Stomach (tissue), 9 donors: ENCODE data around the gene CPXM2. TPM values are rescaled to one million over a fixed set of nuclear protein-coding genes. Genes with fewer than 3 reads are reported as not detected.
A peak's percentile ranks its signal among the peaks of the same experiment; 100 is the strongest.

ENCODE experiments used
- DNase-seq, 2 donors: peaks; one replicate each; pipeline versions ENCODE4 v3.0.0 to v3.0.0-alpha.2; 2013 to 2019
- H3K27ac ChIP-seq, 5 donors: fragments of 200-600 bp in 4 of 5; sonication (generic) in 4 of 5; one replicate each; pipeline ENCODE4 v1.5.1; 2013 to 2019; ENCODE audit warnings: mild to moderate bottlenecking in 1 of 5, moderate library complexity in 1 of 5
- H3K27me3 ChIP-seq, 3 donors: fragments of 200-600 bp; sonication (generic); one replicate each; pipeline ENCODE4 v1.5.1; 2017 to 2019; ENCODE audit warnings: mixed run types in 1 of 3
- H3K36me3 ChIP-seq, 4 donors: fragments of 200-600 bp; sonication (generic); 1 replicate in 3 of 4; 2 replicates in 1 of 4; pipeline ENCODE4 v1.5.1; 2016 to 2019
- H3K4me1 ChIP-seq, 4 donors: fragments of 200-600 bp; sonication (generic); one replicate each; pipeline ENCODE4 v1.5.1; 2016 to 2019
- H3K4me3 ChIP-seq, 4 donors: fragments of 200-600 bp; sonication (generic) in 3 of 4; one replicate each; pipeline ENCODE4 v1.5.1; 2016 to 2019; ENCODE audit warnings: mild to moderate bottlenecking in 1 of 4
- H3K9me3 ChIP-seq, 4 donors: fragments of 200-600 bp; sonication (generic); one replicate each; pipeline ENCODE4 v1.5.1; 2016 to 2019
- EP300 ChIP-seq: sonication (generic); formaldehyde crosslinking; IDR thresholded peaks from one replicate; pipeline ENCODE4 v1.6.1; 2017; ENCODE audit warnings: antibody characterized with exemption
- POLR2A ChIP-seq, 4 donors: fragments of 450-650 bp; IDR thresholded peaks; one replicate each; pipeline ENCODE4 v1.6.1; 2016; ENCODE audit warnings: antibody characterized with exemption in 4 of 4, control low read depth in 2 of 4, mild to moderate bottlenecking in 1 of 4, moderate library complexity in 1 of 4
- POLR2AphosphoS5 ChIP-seq, 3 donors: sonication (generic); formaldehyde crosslinking; IDR thresholded peaks; one replicate each; pipeline ENCODE4 v1.6.1; 2016; ENCODE audit warnings: antibody characterized with exemption in 3 of 3
- WGBS, 5 donors: extraction: QIAGEN DNeasy Blood & Tissue Kit in 3 of 5; methylation state at CpG; one replicate each; pipeline versions ENCODE4 v1.1.5 to v1.1.7; 2013 to 2018; 5-methylcytosine and 5-hydroxymethylcytosine counted together
- intact Hi-C: fragments of 100-400 bp; cut with DNase I; formaldehyde crosslinking; loops from one replicate; pipeline ENCODE4 v1.15.1; 2023; ENCODE audit warnings: low total_unique reads
- polyA plus RNA-seq, 3 donors: library from polyadenylated mRNA; stranded (reverse); fragments of 200-250 nt; gene quantifications; one replicate each; pipeline ENCODE4 v1.2.3, GENCODE V29; 2013
- total RNA-seq, 5 donors: library from RNA; depleted of rRNA; stranded (reverse); fragments of >200 nt; gene quantifications; one replicate each; pipeline versions ENCODE4 v1.1.0 to v1.2.3, GENCODE V29; 2014 to 2016
- TF ChIP-seq, protein P1 (sequence below), 7 experiments: fragments of 450-650 bp in 4 of 7; fragments of 200-600 bp in 3 of 7; sonication (generic) in 3 of 7; IDR thresholded peaks; one replicate each; pipeline ENCODE4 v1.5.1; 2016 to 2019; ENCODE audit warnings: antibody characterized with exemption in 7 of 7, control low read depth in 2 of 7, mild to moderate bottlenecking in 1 of 7
- donor health status: healthy with polysubstance abuse.
- donor health status: Bipolar disorder and iron deficiency.
- donor health status: healthy.

Gene CPXM2
- total and polyA plus RNA-seq, 8 donors: 0.46 to 33.5 (median 9.9) TPM

GRCh38 chr10:123936426-123936825 is 44.8 kb upstream of the CPXM2 start:
- DNase-seq: no peak
- H3K4me3 ChIP-seq: no peak overlapping the region
- WGBS, 5 donors: 74 to 87% (median 78%) methylated on average over 5 of the region's 5 CpGs
- intact Hi-C loops: no loop called here
- no peak overlapping the region for H3K27ac ChIP-seq
- H3K27me3 ChIP-seq: no peaks in the 10 kb centered on the region
- no peaks in the 10 kb centered on the region for H3K36me3 ChIP-seq
- H3K4me1 ChIP-seq: no peaks in the 10 kb centered on the region
- peaks cover 0 to 9% (median 4%) of the 10 kb centered on the region in 4 donors for H3K9me3 ChIP-seq
- TF ChIP-seq EP300: no peak
- no peak for TF ChIP-seq POLR2A (IDR thresholded peaks at IDR 0.05)
- TF ChIP-seq, protein P1, sequence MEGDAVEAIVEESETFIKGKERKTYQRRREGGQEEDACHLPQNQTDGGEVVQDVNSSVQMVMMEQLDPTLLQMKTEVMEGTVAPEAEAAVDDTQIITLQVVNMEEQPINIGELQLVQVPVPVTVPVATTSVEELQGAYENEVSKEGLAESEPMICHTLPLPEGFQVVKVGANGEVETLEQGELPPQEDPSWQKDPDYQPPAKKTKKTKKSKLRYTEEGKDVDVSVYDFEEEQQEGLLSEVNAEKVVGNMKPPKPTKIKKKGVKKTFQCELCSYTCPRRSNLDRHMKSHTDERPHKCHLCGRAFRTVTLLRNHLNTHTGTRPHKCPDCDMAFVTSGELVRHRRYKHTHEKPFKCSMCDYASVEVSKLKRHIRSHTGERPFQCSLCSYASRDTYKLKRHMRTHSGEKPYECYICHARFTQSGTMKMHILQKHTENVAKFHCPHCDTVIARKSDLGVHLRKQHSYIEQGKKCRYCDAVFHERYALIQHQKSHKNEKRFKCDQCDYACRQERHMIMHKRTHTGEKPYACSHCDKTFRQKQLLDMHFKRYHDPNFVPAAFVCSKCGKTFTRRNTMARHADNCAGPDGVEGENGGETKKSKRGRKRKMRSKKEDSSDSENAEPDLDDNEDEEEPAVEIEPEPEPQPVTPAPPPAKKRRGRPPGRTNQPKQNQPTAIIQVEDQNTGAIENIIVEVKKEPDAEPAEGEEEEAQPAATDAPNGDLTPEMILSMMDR (IDR thresholded peaks at IDR 0.05): no peak
- TF ChIP-seq POLR2AphosphoS5 (IDR thresholded peaks at IDR 0.05): no peak

DNA sequence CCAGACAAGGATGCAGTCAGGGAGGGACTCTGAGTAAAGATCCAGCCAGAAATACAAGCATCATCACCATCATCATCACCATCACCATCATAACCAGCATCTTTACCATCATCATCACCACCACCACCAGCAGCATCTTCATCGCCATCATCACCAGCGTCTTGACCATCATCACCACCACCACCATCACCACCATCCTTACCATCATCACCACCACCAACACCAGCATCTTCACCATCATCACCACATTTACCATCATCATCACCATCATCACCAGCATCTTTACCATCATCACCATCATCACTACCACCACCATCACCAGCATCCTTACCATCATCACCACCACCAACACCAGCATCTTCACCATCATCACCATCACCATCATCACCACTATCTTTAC is 44.1 kb upstream of the CPXM2 start:
- peaks cover 0 to 16% (median 8%) of the 10 kb centered on the region in 4 donors for H3K9me3 ChIP-seq
- H3K36me3 ChIP-seq: no peaks in the 10 kb centered on the region
- no peak overlapping the region for H3K4me3 ChIP-seq
- no peak overlapping the region for H3K27ac ChIP-seq
- H3K4me1 ChIP-seq: no peaks in the 10 kb centered on the region
- TF ChIP-seq POLR2AphosphoS5 (IDR thresholded peaks at IDR 0.05) (no peak), EP300 (no peak), POLR2A (IDR thresholded peaks at IDR 0.05) (no peak)
- TF ChIP-seq, protein P1 (IDR thresholded peaks at IDR 0.05): no peak
- DNase-seq: no peak
- 90 to 100% (median 92%) methylated on average over 2 of the region's 2 CpGs for WGBS, 5 donors
- no peaks in the 10 kb centered on the region for H3K27me3 ChIP-seq
- intact Hi-C loops: no loop called here

- no peak for DNase-seq
- intact Hi-C loops: no loop called here
- peaks cover 0 to 5% (median 0%) of the 10 kb centered on the region in 3 donors for H3K27me3 ChIP-seq
- peaks cover 0 to 3% (median 0%) of the 10 kb centered on the region in 4 donors for H3K4me1 ChIP-seq
- no peak overlapping the region for H3K27ac ChIP-seq
- no peak overlapping the region for H3K4me3 ChIP-seq
- 56 to 79% (median 66%) methylated on average over 4 of the region's 4 CpGs for WGBS, 5 donors
- TF ChIP-seq EP300: no peak
- TF ChIP-seq POLR2AphosphoS5 (IDR thresholded peaks at IDR 0.05): no peak
- no peak for TF ChIP-seq POLR2A (IDR thresholded peaks at IDR 0.05)
- TF ChIP-seq, protein P1 (IDR thresholded peaks at IDR 0.05): no peak
- no peaks in the 10 kb centered on the region for H3K36me3 ChIP-seq
- peaks cover 0 to 17% (median 8%) of the 10 kb centered on the region in 4 donors for H3K9me3 ChIP-seq
Measured at GRCh38 chr10:123934846-123935245, 43.2 kb upstream of the CPXM2 start.

- intact Hi-C loops: no loop called here
- Histone ChIP-seq H3K27ac (peak overlapping the region in 2 of 5 donors; percentile 21 to 25), H3K36me3 (no peaks in the 10 kb centered on the region), H3K4me3 (no peak overlapping the region), H3K4me1 (peaks cover 0 to 6% (median 0%) of the 10 kb centered on the region in 4 donors), H3K27me3 (peaks cover 0 to 13% (median 0%) of the 10 kb centered on the region in 3 donors), H3K9me3 (peaks cover 0 to 40% (median 17%) of the 10 kb centered on the region in 4 donors)
- WGBS, 5 donors: 59 to 81% (median 70%) methylated on average over 9 of the region's 9 CpGs
- peak in 1 of 2 donors; percentile 30 for DNase-seq
- TF ChIP-seq POLR2AphosphoS5 (IDR thresholded peaks at IDR 0.05): peak in 1 of 3 donors; percentile 20
- TF ChIP-seq, protein P1 (IDR thresholded peaks at IDR 0.05): no peak
Measured at GRCh38 chr10:123930340-123931001, 38.9 kb upstream of the CPXM2 start.
